GM23248 (cell line): ENCODE data around the gene NANS. TPM values are rescaled to one million over a fixed set of nuclear protein-coding genes. Genes with fewer than 3 reads are reported as not detected.

Experiments used
- DNase-seq: peaks from one replicate; pipeline ENCODE4 v3.0.0-alpha.2; 2015
- H2AFZ ChIP-seq: fragments of 200-600 bp; sonication (generic); 2 replicates; pipeline ENCODE4 v1.6.1; 2016; ENCODE audit warnings: antibody characterized with exemption
- H3F3A ChIP-seq: fragments of 200-600 bp; sonication (generic); 2 replicates; pipeline ENCODE4 v1.6.1; 2016; ENCODE audit warnings: mild to moderate bottlenecking, antibody characterized with exemption, mixed run types; ENCODE audit not compliant: insufficient read depth
- H3K27ac ChIP-seq: fragments of 200-600 bp; sonication (generic); 2 replicates; pipeline ENCODE4 v1.5.1; 2016; ENCODE audit warnings: mild to moderate bottlenecking
- H3K27me3 ChIP-seq: fragments of 200-600 bp; sonication (generic); replicated peaks from 2 replicates; pipeline ENCODE4 v1.6.1; 2016; ENCODE audit warnings: mild to moderate bottlenecking; ENCODE audit not compliant: insufficient read depth
- H3K36me3 ChIP-seq: fragments of 200-600 bp; sonication (generic); 2 replicates; pipeline ENCODE4 v1.6.1; 2016; ENCODE audit warnings: low read depth, mild to moderate bottlenecking
- H3K4me1 ChIP-seq: fragments of 200-600 bp; sonication (generic); 2 replicates; pipeline ENCODE4 v1.6.1; 2016; ENCODE audit warnings: mild to moderate bottlenecking; ENCODE audit not compliant: insufficient read depth
- H3K4me2 ChIP-seq: fragments of 200-600 bp; sonication (generic); one replicate; pipeline ENCODE4 v1.6.1; 2016; ENCODE audit warnings: mild to moderate bottlenecking; ENCODE audit not compliant: unreplicated experiment
- H3K4me3 ChIP-seq: fragments of 200-600 bp; sonication (generic); 2 replicates; pipeline ENCODE4 v1.5.1; 2016; ENCODE audit warnings: mild to moderate bottlenecking
- H3K79me2 ChIP-seq: fragments of 200-600 bp; sonication (generic); 2 replicates; pipeline ENCODE4 v1.6.1; 2016; ENCODE audit warnings: mild to moderate bottlenecking; ENCODE audit not compliant: insufficient read depth
- H3K9ac ChIP-seq: fragments of 200-600 bp; sonication (generic); 2 replicates; pipeline ENCODE4 v1.6.1; 2016; ENCODE audit warnings: mild to moderate bottlenecking
- H3K9me2 ChIP-seq: fragments of 200-600 bp; sonication (generic); 2 replicates; pipeline ENCODE4 v1.6.1; 2016; ENCODE audit warnings: mixed run types, mild to moderate bottlenecking, moderate library complexity; ENCODE audit not compliant: insufficient read depth
- H3K9me3 ChIP-seq: fragments of 200-600 bp; sonication (generic); one replicate; pipeline ENCODE4 v1.6.1; 2017; ENCODE audit warnings: low read depth
- H4K20me1 ChIP-seq: fragments of 200-600 bp; sonication (generic); 2 replicates; pipeline ENCODE4 v1.6.0; 2016; ENCODE audit not compliant: insufficient read depth
- EZH2 ChIP-seq: fragments of 200-600 bp; sonication (generic); IDR thresholded peaks from 2 replicates; pipeline ENCODE4 v1.6.1; 2018; ENCODE audit warnings: antibody characterized with exemption, mild to moderate bottlenecking; ENCODE audit not compliant: insufficient read depth, poor library complexity, severe bottlenecking
- EZH2phosphoT487 ChIP-seq: fragments of 200-600 bp; sonication (generic); IDR thresholded peaks from 2 replicates; pipeline ENCODE4 v1.6.1; 2018; ENCODE audit warnings: antibody characterized with exemption, moderate library complexity, mild to moderate bottlenecking, low read depth; ENCODE audit not compliant: insufficient read depth
- WGBS, 2 experiments: methylation state at CpG; one replicate each; pipeline ENCODE4 v1.1.6; 2015 to 2017; ENCODE audit warnings: low lambda C conversion rate in 2 of 2, low coverage in 1 of 2; ENCODE audit errors: missing lambda C conversion rate in 2 of 2; 5-methylcytosine and 5-hydroxymethylcytosine counted together
- in situ Hi-C: fragments of 300-500 bp; cut with MboI; formaldehyde crosslinking; loops from 2 replicates; pipeline ENCODE4 v1.15.0; 2020
- polyA plus RNA-seq: library from polyadenylated mRNA; unstranded; fragments of >200 nt; fragmentation: Nextera tagmentation; extraction: Ambion mirVana; gene quantifications from 2 replicates; pipeline ENCODE4 v1.2.1, GENCODE V29; 2016
- total RNA-seq: library from RNA; depleted of rRNA; stranded (reverse); fragments of >200 nt; shearing (Covaris generic); gene quantifications from 2 replicates; pipeline ENCODE4 v1.2.3, GENCODE V29; 2014; rRNA removed

The NANS gene, protein sequence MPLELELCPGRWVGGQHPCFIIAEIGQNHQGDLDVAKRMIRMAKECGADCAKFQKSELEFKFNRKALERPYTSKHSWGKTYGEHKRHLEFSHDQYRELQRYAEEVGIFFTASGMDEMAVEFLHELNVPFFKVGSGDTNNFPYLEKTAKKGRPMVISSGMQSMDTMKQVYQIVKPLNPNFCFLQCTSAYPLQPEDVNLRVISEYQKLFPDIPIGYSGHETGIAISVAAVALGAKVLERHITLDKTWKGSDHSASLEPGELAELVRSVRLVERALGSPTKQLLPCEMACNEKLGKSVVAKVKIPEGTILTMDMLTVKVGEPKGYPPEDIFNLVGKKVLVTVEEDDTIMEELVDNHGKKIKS
- total RNA-seq (60.3 and 80.8 TPM in 2 replicates), polyA plus RNA-seq (128 and 133 TPM in 2 replicates)

DNA sequence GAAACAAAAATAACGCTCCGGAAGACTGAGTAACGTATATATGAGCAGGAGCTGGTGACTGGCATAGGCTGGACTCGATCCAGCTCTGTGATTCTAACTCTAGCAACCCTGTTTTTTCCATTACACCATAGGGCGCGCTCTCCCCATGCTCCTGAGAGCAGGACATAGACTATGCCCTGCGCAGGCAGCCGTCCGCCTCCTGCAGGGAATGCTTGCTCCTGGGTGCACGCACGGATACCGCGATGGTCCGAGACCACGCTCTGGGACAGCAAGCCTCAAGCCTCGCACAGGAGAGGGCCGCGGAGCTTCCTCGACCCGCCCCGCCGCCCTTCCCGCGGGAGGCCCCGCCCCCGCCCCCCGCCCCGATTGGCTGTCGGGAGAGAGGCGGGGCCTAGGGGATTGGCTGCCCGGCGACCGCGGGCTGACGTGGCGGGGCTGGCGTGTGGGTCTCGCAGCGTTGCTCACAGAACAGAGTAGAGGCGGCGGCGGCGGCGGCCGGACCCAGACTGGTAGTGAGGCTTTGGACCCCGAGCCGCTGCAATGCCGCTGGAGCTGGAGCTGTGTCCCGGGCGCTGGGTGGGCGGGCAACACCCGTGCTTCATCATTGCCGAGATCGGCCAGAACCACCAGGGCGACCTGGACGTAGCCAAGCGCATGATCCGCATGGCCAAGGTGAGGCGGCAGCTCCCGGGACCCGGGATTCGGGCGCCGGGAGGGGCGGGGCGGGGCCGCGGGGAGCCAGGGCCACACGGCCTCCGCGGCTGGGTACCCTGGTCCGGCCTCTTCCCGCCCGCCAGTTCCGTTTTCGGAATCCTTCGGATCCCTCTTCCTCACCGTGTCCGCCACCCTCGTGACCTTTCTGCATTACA lies at the start of gene NANS:
NANS (plus strand) TSS at position 464 of the 869 bp plus-strand sequence; CDS start at position 541, 77 bp downstream.
- DNase-seq = peak; percentile 98
- Histone ChIP-seq H3K4me1 (peaks cover 14% of the 10 kb centered on the region), H3K4me3 (peak within 1 kb of the TSS; percentile 88), H3K9me2 (no peaks in the 10 kb centered on the region), H3F3A (peaks cover 5% of the 10 kb centered on the region), H3K9me3 (no peaks in the 10 kb centered on the region), H3K4me2 (peak within 1 kb of the TSS; percentile 97), H2AFZ (peak within 1 kb of the TSS; percentile 79), H3K79me2 (peaks cover 46% of the 10 kb centered on the region), H3K27me3 (no peaks in the 10 kb centered on the region), H3K9ac (peak within 1 kb of the TSS; percentile 92), H3K36me3 (0 out of 2 replicates have a peak, but pooled peaks cover 7% of the 10 kb centered on the region), H4K20me1 (no peaks in the 10 kb centered on the region), H3K27ac (peak within 1 kb of the TSS; percentile 93)
- TF ChIP-seq EZH2phosphoT487 (no peak), EZH2 (no peak)
- 1% methylated on average over 47 to 73 of the region's 80 CpGs for WGBS, 2 experiments
- in situ Hi-C loops = no loop called here

DNA sequence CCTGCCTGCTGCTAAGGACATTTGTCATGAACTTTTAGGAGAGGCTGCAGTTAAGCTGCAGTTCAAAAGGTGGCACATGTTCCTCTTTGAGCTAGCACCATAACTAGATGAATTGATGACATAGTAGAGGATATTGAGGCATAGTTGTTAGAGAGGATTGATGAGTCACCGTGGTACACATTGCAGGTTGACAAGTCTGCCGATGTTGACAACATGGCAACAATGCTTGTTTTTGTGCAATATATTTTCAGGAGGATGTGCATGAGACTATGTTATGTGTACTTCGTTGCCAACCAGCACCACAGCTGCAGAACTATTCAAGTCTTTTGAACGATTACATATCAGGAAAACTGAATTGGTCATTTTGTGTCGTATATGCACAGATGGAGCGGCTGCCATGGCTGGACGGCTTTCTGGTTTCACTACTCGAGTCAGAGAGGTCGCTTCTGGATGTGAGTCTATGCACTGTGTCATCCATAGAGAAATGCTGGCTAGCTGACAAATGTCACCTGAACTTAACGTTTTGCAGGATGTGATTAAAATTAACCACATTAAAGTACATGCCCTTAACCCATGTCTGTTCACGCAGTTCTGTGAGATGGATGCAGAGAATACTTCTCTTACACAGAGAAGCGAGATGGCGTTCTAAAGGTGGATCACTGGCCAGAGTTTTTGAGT lies 49.1 kb upstream of the NANS start:
- Histone ChIP-seq H2AFZ (no peak overlapping the region), H3F3A (peaks cover 6% of the 10 kb centered on the region), H3K4me1 (peaks cover 15% of the 10 kb centered on the region), H3K36me3 (peaks cover 80% of the 10 kb centered on the region), H3K4me2 (no peak overlapping the region), H3K79me2 (peaks cover 95% of the 10 kb centered on the region), H3K9me3 (no peaks in the 10 kb centered on the region), H3K27ac (no peak overlapping the region), H3K9ac (no peak overlapping the region), H4K20me1 (no peaks in the 10 kb centered on the region), H3K27me3 (no peaks in the 10 kb centered on the region), H3K9me2 (no peaks in the 10 kb centered on the region; the same call in 1 of the 2 replicates), H3K4me3 (no peak overlapping the region)
- TF ChIP-seq EZH2phosphoT487 (no peak), EZH2 (no peak)
- in situ Hi-C loops = no loop called here
- 78 to 79% methylated on average over 13 of the region's 13 CpGs for WGBS, 2 experiments
- peak; percentile 25 for DNase-seq

DNA sequence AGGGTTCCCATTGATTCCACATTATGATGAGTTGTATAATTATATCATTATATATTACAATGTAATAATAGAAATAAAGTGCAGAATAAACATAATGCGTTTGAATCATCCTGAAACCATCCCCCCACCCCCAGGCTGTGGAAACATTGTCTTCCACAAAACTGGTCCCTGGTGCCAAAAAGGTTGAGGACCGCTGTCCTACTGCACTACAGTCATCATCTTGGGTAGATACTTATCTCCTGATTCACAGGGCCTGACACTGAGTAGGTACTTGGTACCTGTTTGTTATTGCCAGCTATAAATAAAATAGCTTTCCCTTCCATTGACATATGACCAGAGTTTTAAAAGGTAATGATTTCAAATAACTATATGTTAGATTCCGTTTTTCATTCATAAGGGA lies 47.8 kb upstream of the NANS start:
- Histone ChIP-seq H3K9me3 (no peaks in the 10 kb centered on the region), H3K4me1 (peaks cover 15% of the 10 kb centered on the region), H3K79me2 (peaks cover 82% of the 10 kb centered on the region), H3K4me3 (no peak overlapping the region), H2AFZ (no peak overlapping the region), H3F3A (peaks cover 12% of the 10 kb centered on the region), H3K4me2 (no peak overlapping the region), H3K27me3 (no peaks in the 10 kb centered on the region), H3K27ac (no peak overlapping the region), H3K9me2 (no peaks in the 10 kb centered on the region; the same call in 1 of the 2 replicates), H3K36me3 (peaks cover 88% of the 10 kb centered on the region), H4K20me1 (no peaks in the 10 kb centered on the region), H3K9ac (no peak overlapping the region)
- 44 to 63% methylated on average over 3 of the region's 3 CpGs for WGBS, 2 experiments
- in situ Hi-C loops = no loop called here
- DNase-seq = no peak
- TF ChIP-seq EZH2phosphoT487 = no peak
- no peak for TF ChIP-seq EZH2

DNA sequence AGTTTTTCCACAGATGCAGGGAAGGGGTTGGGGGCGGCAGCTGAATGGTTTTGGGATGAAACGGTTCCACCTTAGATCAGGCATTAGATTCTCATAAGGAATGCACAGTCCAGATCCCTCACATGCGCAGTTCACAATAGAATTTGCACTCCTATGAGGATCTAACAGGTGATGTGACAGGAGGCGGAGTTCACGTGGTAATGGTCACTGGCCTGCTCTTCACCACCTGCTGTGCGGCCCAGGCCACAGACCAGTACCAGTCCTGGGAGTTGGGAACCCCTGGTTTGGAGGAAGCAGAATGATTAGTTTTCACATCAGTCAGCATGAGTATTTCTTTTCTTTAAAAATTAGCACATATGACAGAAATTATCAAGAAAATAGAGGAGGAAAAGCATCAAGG lies 47.1 kb upstream of the NANS start:
- Histone ChIP-seq H3K4me1 (peaks cover 15% of the 10 kb centered on the region), H3F3A (peaks cover 12% of the 10 kb centered on the region), H3K27me3 (no peaks in the 10 kb centered on the region), H3K9me2 (no peaks in the 10 kb centered on the region; the same call in 1 of the 2 replicates), H3K36me3 (peaks cover 88% of the 10 kb centered on the region), H3K4me2 (no peak overlapping the region), H3K79me2 (peaks cover 75% of the 10 kb centered on the region), H3K27ac (no peak overlapping the region), H3K9ac (no peak overlapping the region), H3K9me3 (no peaks in the 10 kb centered on the region), H4K20me1 (no peaks in the 10 kb centered on the region), H2AFZ (no peak overlapping the region), H3K4me3 (no peak overlapping the region)
- in situ Hi-C loops = no loop called here
- WGBS, 2 experiments = 88 to 91% methylated on average over 6 of the region's 6 CpGs
- DNase-seq = no peak
- TF ChIP-seq EZH2 (no peak), EZH2phosphoT487 (no peak)
